CD4-positive, alpha-beta T cell treated with Interleukin-10 for 1 hour (primary cell): ENCODE results near the gene MRPS10.
"Not testable (repeated sequence)": the region's sequence is repeated elsewhere in the genome, so short reads cannot be mapped to it uniquely, and the experiment has no call there.

Experiments used
- DNase-seq: peaks from one replicate; pipeline ENCODE4 v3.0.0-alpha.2; 2020

MRPS10 gene

GRCh38 chr6:42203183-42203582 is 14.5 kb downstream of the MRPS10 start:
- DNase-seq = no peak

GRCh38 chr6:42202131-42202915 is 15.3 kb downstream of the MRPS10 start:
- not testable (repeated sequence) for DNase-seq

GRCh38 chr6:42201382-42201781 is 16.3 kb downstream of the MRPS10 start:
- no peak for DNase-seq

GRCh38 chr6:42200035-42200434 is 17.6 kb downstream of the MRPS10 start:
- no peak for DNase-seq

GRCh38 chr6:42199106-42199981 is 18.3 kb downstream of the MRPS10 start:
- DNase-seq = no peak

GRCh38 chr6:42197555-42198362 is 19.9 kb downstream of the MRPS10 start:
- no peak for DNase-seq

GRCh38 chr6:42195415-42195814 is 22.2 kb downstream of the MRPS10 start:
- no peak for DNase-seq

- no peak for DNase-seq
Measured at GRCh38 chr6:42194056-42194455, 23.6 kb downstream of the MRPS10 start.

GRCh38 chr6:42193491-42193894 is 24.2 kb downstream of the MRPS10 start:
- no peak for DNase-seq

GRCh38 chr6:42192385-42192784 is 25.3 kb downstream of the MRPS10 start:
- DNase-seq = not testable (repeated sequence)

- DNase-seq = no peak
Measured at GRCh38 chr6:42190554-42191183, 27.0 kb downstream of the MRPS10 start.

GRCh38 chr6:42188406-42188805 is 29.3 kb downstream of the MRPS10 start:
- no peak for DNase-seq

- no peak for DNase-seq
Measured at GRCh38 chr6:42185597-42185996, 32.1 kb downstream of the MRPS10 start.

GRCh38 chr6:42184475-42184874 is 33.2 kb downstream of the MRPS10 start:
- DNase-seq = no peak

GRCh38 chr6:42182101-42182500 is 35.6 kb downstream of the MRPS10 start:
- DNase-seq = no peak

GRCh38 chr6:42179945-42180313 is 37.7 kb downstream of the MRPS10 start:
- no peak for DNase-seq

GRCh38 chr6:42179261-42179944 is 38.3 kb downstream of the MRPS10 start:
- no peak for DNase-seq

- no peak for DNase-seq
Measured at GRCh38 chr6:42177514-42178364, 39.9 kb downstream of the MRPS10 start.

GRCh38 chr6:42176981-42177380 is 40.7 kb downstream of the MRPS10 start:
- no peak for DNase-seq

- peak; percentile 7 for DNase-seq
Measured at GRCh38 chr6:42175860-42176259, 41.8 kb downstream of the MRPS10 start.

- DNase-seq = no peak
Measured at GRCh38 chr6:42173101-42173500, 44.6 kb downstream of the MRPS10 start, which contains the start of gene GUCA1A. Gene GUCA1A (plus strand): TSS chr6:42173364. CDS start chr6:42173614, 250 bp downstream.
